Parathyroid adenoma (tissue), 2 donors: ENCODE data around the gene YJU2.
"Not testable (repeated sequence)": the region's sequence is repeated elsewhere in the genome, so short reads cannot be mapped to it uniquely, and the experiment has no call there.

Source experiments
- H2AFZ ChIP-seq: fragments of 300-600 bp; sonication (generic); one replicate; pipeline ENCODE4 v1.7.0; 2017; ENCODE audit warnings: antibody characterized with exemption, mild to moderate bottlenecking
- H3K27ac ChIP-seq: fragments of 300-600 bp; sonication (generic); one replicate; pipeline ENCODE4 v1.7.0; 2017
- H3K27me3 ChIP-seq: fragments of 300-600 bp; sonication (generic); one replicate; pipeline ENCODE4 v1.7.0; 2017; ENCODE audit warnings: low read length; ENCODE audit not compliant: control insufficient read depth, insufficient read depth
- H3K36me3 ChIP-seq: fragments of 300-600 bp; sonication (generic); one replicate; pipeline ENCODE4 v1.7.0; 2017; ENCODE audit warnings: low read length; ENCODE audit not compliant: control insufficient read depth, insufficient read depth
- H3K4me1 ChIP-seq: fragments of 300-600 bp; sonication (generic); one replicate; pipeline ENCODE4 v1.7.0; 2017; ENCODE audit warnings: control low read depth
- H3K4me2 ChIP-seq: fragments of 300-600 bp; sonication (generic); one replicate; pipeline ENCODE4 v1.7.0; 2017; ENCODE audit warnings: low read length
- H3K4me3 ChIP-seq: fragments of 300-600 bp; sonication (generic); one replicate; pipeline ENCODE4 v1.7.0; 2017; ENCODE audit warnings: low read depth, low read length
- H3K79me2 ChIP-seq: fragments of 300-600 bp; sonication (generic); one replicate; pipeline ENCODE4 v1.7.0; 2017; ENCODE audit warnings: control low read depth
- H3K9ac ChIP-seq: fragments of 300-600 bp; sonication (generic); one replicate; pipeline ENCODE4 v1.7.0; 2017; ENCODE audit warnings: mild to moderate bottlenecking
- H3K9me3 ChIP-seq: fragments of 300-600 bp; sonication (generic); one replicate; pipeline ENCODE4 v1.7.0; 2017; ENCODE audit warnings: low read length; ENCODE audit not compliant: control insufficient read depth
- CTCF ChIP-seq: fragments of 300-600 bp; sonication (generic); IDR thresholded peaks from one replicate; pipeline ENCODE4 v1.7.0; 2017; ENCODE audit warnings: antibody characterized with exemption, mild to moderate bottlenecking
- donor health status: primary hyperparathyroidism.

The YJU2 gene

GRCh38 chr19:4267101-4267900 is 20.4 kb downstream of the YJU2 start:
- H3K4me1 ChIP-seq: no peaks in the 10 kb centered on the region
- TF ChIP-seq CTCF: peak; percentile 89
- no peaks in the 10 kb centered on the region for H3K79me2 ChIP-seq
- H3K36me3 ChIP-seq: no peaks in the 10 kb centered on the region
- H3K27ac ChIP-seq: no peak overlapping the region
- H2AFZ ChIP-seq: no peak overlapping the region
- H3K9ac ChIP-seq: no peak overlapping the region
- H3K4me2 ChIP-seq: no peak overlapping the region
- H3K4me3 ChIP-seq: no peak overlapping the region
- H3K27me3 ChIP-seq: no peaks in the 10 kb centered on the region
- H3K9me3 ChIP-seq: no peaks in the 10 kb centered on the region

- Histone ChIP-seq H3K27me3 (no peaks in the 10 kb centered on the region), H3K9me3 (no peaks in the 10 kb centered on the region), H3K4me2 (no peak overlapping the region), H2AFZ (no peak overlapping the region), H3K4me1 (no peaks in the 10 kb centered on the region), H3K4me3 (no peak overlapping the region), H3K9ac (no peak overlapping the region), H3K27ac (no peak overlapping the region), H3K79me2 (no peaks in the 10 kb centered on the region), H3K36me3 (no peaks in the 10 kb centered on the region)
- no peak for TF ChIP-seq CTCF
Measured at GRCh38 chr19:4267901-4268815, 21.3 kb downstream of the YJU2 start.

- H3K27ac ChIP-seq: no peak overlapping the region
- H3K79me2 ChIP-seq: no peaks in the 10 kb centered on the region
Measured at GRCh38 chr19:4268816-4269430, 22.0 kb downstream of the YJU2 start.

GRCh38 chr19:4272894-4273293 is 26.0 kb downstream of the YJU2 start:
- Histone ChIP-seq H3K27ac (no peak overlapping the region), H2AFZ (no peak overlapping the region), H3K4me2 (no peak overlapping the region), H3K36me3 (no peaks in the 10 kb centered on the region), H3K4me1 (no peaks in the 10 kb centered on the region), H3K9me3 (no peaks in the 10 kb centered on the region), H3K4me3 (no peak overlapping the region), H3K27me3 (no peaks in the 10 kb centered on the region), H3K79me2 (no peaks in the 10 kb centered on the region), H3K9ac (no peak overlapping the region)
- TF ChIP-seq CTCF: no peak

More at GRCh38 chr19:4268816-4269430, 22.0 kb downstream of the YJU2 start:
- no peaks in the 10 kb centered on the region for H3K4me1 ChIP-seq
- no peak overlapping the region for H3K9ac ChIP-seq
- no peak overlapping the region for H2AFZ ChIP-seq
- H3K4me3 ChIP-seq: no peak overlapping the region
- H3K9me3 ChIP-seq: no peaks in the 10 kb centered on the region
- TF ChIP-seq CTCF: no peak
- H3K27me3 ChIP-seq: no peaks in the 10 kb centered on the region
- H3K36me3 ChIP-seq: no peaks in the 10 kb centered on the region
- H3K4me2 ChIP-seq: no peak overlapping the region

- H3K36me3 ChIP-seq, H3K79me2 ChIP-seq, H3K4me3 ChIP-seq, H3K27ac ChIP-seq, H3K9me3 ChIP-seq, H3K4me2 ChIP-seq, H3K9ac ChIP-seq, H3K4me1 ChIP-seq, H3K27me3 ChIP-seq, H2AFZ ChIP-seq: not testable (repeated sequence)
Measured at GRCh38 chr19:4274321-4274686, 27.4 kb downstream of the YJU2 start.
